Uterus (tissue), 4 donors: ENCODE measurements around the gene CELA3B. TPM values are rescaled to one million over a fixed set of nuclear protein-coding genes. Genes with fewer than 3 reads are reported as not detected.

ENCODE experiments used
- DNase-seq, 2 donors: peaks; one replicate each; pipeline ENCODE4 v3.0.0-alpha.2; 2019 to 2020
- H3K27ac ChIP-seq, 2 donors: fragments of 200-600 bp; sonication (generic); 1 replicate in 1 of 2; 2 replicates in 1 of 2; pipeline ENCODE4 v1.5.1; 2016 to 2018
- H3K27me3 ChIP-seq, 2 donors: fragments of 200-600 bp; sonication (generic); one replicate each; pipeline ENCODE4 v1.5.1; 2018 to 2019; ENCODE audit warnings: control low read depth in 1 of 2
- H3K36me3 ChIP-seq, 2 donors: fragments of 200-600 bp; sonication (generic); one replicate each; pipeline ENCODE4 v1.5.1; 2019; ENCODE audit warnings: control low read depth in 1 of 2
- H3K4me1 ChIP-seq, 2 donors: fragments of 200-600 bp; sonication (generic); one replicate each; pipeline ENCODE4 v1.5.1; 2018 to 2019; ENCODE audit warnings: control low read depth in 1 of 2
- H3K4me3 ChIP-seq, 2 donors: fragments of 200-600 bp; sonication (generic); 1 replicate in 1 of 2; 2 replicates in 1 of 2; pipeline ENCODE4 v1.5.1; 2018 to 2019; ENCODE audit warnings: mild to moderate bottlenecking in 1 of 2
- H3K9me3 ChIP-seq, 2 donors: fragments of 200-600 bp; sonication (generic); one replicate each; pipeline ENCODE4 v1.5.1; 2019; ENCODE audit warnings: control low read depth in 1 of 2
- POLR2A ChIP-seq, 2 donors: fragments of 450-650 bp; IDR thresholded peaks; one replicate each; pipeline ENCODE4 v1.6.1; 2016; ENCODE audit warnings: antibody characterized with exemption in 2 of 2, mild to moderate bottlenecking in 1 of 2, moderate library complexity in 1 of 2
- intact Hi-C: fragments of 100-400 bp; cut with DNase I; formaldehyde crosslinking; loops from one replicate; pipeline ENCODE4 v1.15.1; 2023; ENCODE audit warnings: low total_unique reads
- total RNA-seq, 4 donors: library from RNA; depleted of rRNA in 3 of 4; stranded (reverse); fragments of >200 nt in 3 of 4; gene quantifications; one replicate each; pipeline versions ENCODE4 v1.1.0 to v1.2.4, GENCODE V29; 2014 to 2023
- TF ChIP-seq, protein P1 (sequence below), 4 experiments: fragments of 200-600 bp in 2 of 4; fragments of 450-650 bp in 2 of 4; sonication (generic) in 2 of 4; IDR thresholded peaks; one replicate each; pipeline ENCODE4 v1.5.1; 2016 to 2019; ENCODE audit warnings: antibody characterized with exemption in 4 of 4, mild to moderate bottlenecking in 2 of 4, moderate library complexity in 1 of 4
- donor health status: DM: yes; HTN: yes; CAD: no.

CELA3B gene
- total RNA-seq, 4 donors from 2014 or later: 0.35 TPM; not detected in 3

DNA sequence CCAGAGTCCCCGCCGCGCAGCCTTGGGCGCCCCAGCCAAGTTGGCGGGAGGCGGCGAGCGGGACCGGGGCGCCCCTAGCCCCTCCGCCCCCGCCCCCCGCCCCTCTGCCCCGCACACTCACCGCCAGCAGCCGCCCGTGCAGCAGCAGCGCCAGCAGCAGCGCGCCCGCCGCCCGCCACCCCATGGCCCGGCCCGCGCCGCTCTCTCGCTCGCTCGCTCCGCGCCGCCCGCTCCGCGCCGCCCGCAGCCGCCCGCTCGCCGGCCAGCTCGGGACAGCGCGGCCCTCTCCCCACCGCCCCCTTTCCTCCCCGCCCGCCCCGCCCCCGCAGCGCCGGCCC, 39.8 kb upstream of the CELA3B start, which contains the start of gene HSPG2:
TSS of gene HSPG2 (minus strand) at position 277 of the 338 bp plus-strand sequence. CDS start at position 184, 93 bp downstream.
- peaks cover 5 to 26% of the 10 kb centered on the region in 2 donors for H3K4me1 ChIP-seq

DNA sequence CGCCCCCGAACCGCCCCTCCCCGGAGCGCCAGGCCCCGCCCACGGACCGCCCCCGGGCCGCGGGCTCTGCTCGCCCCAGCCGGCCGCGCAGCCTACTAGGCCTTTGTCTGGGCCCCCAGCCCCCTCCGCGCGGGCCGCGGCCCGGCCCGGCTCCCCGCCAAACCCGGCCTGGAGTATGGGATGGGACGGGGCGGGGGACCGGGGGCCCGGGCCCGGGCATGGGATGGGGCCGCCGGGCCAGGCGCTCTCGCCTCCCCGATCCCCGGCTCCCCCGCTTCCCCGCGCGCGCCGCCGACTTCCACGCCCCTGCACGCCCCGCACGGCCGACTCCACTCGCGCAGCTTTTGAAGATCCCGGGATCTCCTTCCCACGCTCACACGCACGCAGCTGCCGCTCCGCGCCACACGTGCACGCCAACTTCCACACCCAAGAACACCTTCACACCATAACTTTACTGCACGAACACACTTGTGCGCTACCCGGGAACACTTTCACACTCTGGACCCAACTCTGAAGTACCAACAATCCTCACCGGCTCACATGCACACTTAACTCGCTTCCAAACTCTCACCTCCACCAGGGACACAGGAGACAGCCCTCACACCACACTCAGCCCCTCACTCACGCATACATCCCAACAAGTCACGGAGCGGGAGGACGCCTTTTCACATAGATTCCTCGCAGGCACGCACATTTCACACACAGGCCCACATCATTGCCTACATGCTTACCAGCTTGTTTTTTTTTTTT, 39.3 kb upstream of the CELA3B start:
- no peaks in the 10 kb centered on the region for H3K27me3 ChIP-seq
- peaks cover 4 to 26% of the 10 kb centered on the region in 2 donors for H3K4me1 ChIP-seq
- peak overlapping the region; percentile 93 to 94 for H3K27ac ChIP-seq
- TF ChIP-seq POLR2A (IDR thresholded peaks at IDR 0.05): peak in 1 of 2 donors; percentile 75
- TF ChIP-seq, protein P1, sequence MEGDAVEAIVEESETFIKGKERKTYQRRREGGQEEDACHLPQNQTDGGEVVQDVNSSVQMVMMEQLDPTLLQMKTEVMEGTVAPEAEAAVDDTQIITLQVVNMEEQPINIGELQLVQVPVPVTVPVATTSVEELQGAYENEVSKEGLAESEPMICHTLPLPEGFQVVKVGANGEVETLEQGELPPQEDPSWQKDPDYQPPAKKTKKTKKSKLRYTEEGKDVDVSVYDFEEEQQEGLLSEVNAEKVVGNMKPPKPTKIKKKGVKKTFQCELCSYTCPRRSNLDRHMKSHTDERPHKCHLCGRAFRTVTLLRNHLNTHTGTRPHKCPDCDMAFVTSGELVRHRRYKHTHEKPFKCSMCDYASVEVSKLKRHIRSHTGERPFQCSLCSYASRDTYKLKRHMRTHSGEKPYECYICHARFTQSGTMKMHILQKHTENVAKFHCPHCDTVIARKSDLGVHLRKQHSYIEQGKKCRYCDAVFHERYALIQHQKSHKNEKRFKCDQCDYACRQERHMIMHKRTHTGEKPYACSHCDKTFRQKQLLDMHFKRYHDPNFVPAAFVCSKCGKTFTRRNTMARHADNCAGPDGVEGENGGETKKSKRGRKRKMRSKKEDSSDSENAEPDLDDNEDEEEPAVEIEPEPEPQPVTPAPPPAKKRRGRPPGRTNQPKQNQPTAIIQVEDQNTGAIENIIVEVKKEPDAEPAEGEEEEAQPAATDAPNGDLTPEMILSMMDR (IDR thresholded peaks at IDR 0.05): no peak
- intact Hi-C loops: no loop called here
- no peaks in the 10 kb centered on the region for H3K36me3 ChIP-seq
- peak; percentile 85 to 90 for DNase-seq
- no peaks in the 10 kb centered on the region for H3K9me3 ChIP-seq
- H3K4me3 ChIP-seq: peak overlapping the region; percentile 28 to 47

More for the DNA sequence above, 39.8 kb upstream of the CELA3B start, which contains the start of gene HSPG2:
- Histone ChIP-seq H3K9me3 (no peaks in the 10 kb centered on the region), H3K36me3 (no peaks in the 10 kb centered on the region), H3K4me3 (peak within 1 kb of the TSS; percentile 53 to 85), H3K27ac (peak within 1 kb of the TSS; percentile 93 to 94), H3K27me3 (no peaks in the 10 kb centered on the region)
- intact Hi-C loops: no loop called here
- TF ChIP-seq, protein P1 (IDR thresholded peaks at IDR 0.05): no peak
- no peak for TF ChIP-seq POLR2A (IDR thresholded peaks at IDR 0.05)
- no peak for DNase-seq

DNA sequence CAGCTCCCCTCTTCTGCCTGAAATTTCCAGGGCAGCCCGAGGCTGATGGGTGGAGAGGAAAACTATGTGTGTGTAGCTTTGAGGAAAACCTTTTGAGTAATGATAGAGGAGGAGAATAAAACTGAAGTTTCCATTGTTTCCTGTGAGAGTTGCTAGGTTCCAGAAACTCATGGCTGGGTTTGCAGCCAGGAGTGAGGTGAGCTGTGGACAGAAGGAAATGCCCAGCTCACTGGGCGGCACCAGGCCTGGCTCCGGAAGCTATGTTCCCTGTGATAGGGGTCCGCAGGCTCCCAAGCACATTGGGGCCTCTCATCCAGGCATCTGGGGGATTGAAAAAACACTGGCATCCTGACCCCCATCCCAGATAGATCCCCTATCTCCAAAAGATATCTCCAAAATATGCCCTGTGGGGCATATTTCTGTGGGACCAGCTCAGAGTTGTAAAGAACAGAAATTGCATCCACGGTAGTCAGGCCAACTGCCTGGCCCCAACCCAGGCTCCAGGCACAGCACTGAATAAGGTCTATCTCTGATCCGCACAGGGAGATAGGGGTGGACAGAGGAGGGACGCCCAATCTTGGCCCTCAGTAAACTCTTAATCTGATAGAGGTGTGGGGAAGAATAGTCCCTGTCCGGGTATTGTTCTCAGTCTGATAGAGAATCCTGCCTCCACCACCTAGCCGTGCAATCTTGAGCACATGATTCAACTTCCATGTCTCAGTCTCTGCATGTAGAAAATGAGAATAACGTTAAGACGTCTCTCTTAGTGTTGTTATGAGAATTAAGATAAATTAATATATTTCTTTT, 37.9 kb upstream of the CELA3B start:
- peak overlapping the region; percentile 93 to 94 for H3K27ac ChIP-seq
- DNase-seq: no peak
- no peaks in the 10 kb centered on the region for H3K36me3 ChIP-seq
- H3K9me3 ChIP-seq: no peaks in the 10 kb centered on the region
- TF ChIP-seq, protein P1 (IDR thresholded peaks at IDR 0.05): no peak
- peak in 1 of 2 donors; percentile 40 for TF ChIP-seq POLR2A (IDR thresholded peaks at IDR 0.05)
- H3K27me3 ChIP-seq: no peaks in the 10 kb centered on the region
- intact Hi-C loops: no loop called here
- H3K4me3 ChIP-seq: no peak overlapping the region
- H3K4me1 ChIP-seq: peaks cover 0 to 23% of the 10 kb centered on the region in 2 donors

DNA sequence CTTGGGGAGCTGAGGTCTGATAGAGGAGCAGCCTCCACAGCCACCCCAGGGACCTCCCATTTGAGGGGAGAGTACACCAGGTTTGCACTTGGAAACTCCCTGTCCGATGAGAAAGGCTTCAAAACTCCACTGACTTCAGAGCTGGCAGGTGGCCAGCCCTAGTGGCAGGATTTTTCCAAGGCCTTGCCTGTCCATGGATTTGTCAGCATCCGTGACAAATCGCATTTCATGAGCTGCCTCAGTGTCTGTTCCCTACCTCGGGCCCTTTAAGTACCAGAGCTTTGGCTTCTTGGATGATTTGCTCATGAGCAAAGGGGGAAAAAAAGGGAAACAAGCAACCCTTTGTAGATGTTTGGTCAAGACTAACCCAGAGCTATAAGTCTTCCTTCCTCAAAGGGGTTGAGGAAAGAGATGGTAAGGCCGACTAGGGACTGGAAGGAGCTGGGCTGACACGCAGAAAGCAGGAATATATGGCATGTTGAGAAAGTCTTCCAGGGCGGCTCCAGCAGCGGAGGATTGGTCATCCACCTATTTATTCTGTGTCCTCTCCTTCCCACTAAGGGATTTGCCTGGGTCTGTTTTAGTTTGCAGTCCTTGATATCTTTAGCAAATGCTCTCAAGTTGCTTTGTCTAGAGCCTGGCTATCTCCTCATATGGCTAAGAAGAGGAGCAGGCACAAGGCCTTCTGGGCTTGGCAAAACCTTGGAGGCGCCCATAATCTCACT, 37.0 kb upstream of the CELA3B start:
- intact Hi-C loops: loop anchor here (10.0 kb wide), 1 partner anchor 45 kb away; no protein-coding TSS in a partner anchor
- Histone ChIP-seq H3K27ac (peak overlapping the region; percentile 93 to 94), H3K4me3 (no peak overlapping the region), H3K27me3 (no peaks in the 10 kb centered on the region), H3K36me3 (no peaks in the 10 kb centered on the region), H3K4me1 (peaks cover 0 to 20% of the 10 kb centered on the region in 2 donors), H3K9me3 (no peaks in the 10 kb centered on the region)
- no peak for TF ChIP-seq POLR2A (IDR thresholded peaks at IDR 0.05)
- TF ChIP-seq, protein P1 (IDR thresholded peaks at IDR 0.05): peak; percentile 49 to 81 (median 66)
- DNase-seq: peak; percentile 92 to 94
